ENCODE results near the gene SDCBP2. TPM values are rescaled to one million over a fixed set of nuclear protein-coding genes. Genes with fewer than 3 reads are reported as not detected.

SDCBP2 gene
- total and polyA plus RNA-seq, 2 experiments from 2014 or later: 4.2 to 5.5 TPM

DNA sequence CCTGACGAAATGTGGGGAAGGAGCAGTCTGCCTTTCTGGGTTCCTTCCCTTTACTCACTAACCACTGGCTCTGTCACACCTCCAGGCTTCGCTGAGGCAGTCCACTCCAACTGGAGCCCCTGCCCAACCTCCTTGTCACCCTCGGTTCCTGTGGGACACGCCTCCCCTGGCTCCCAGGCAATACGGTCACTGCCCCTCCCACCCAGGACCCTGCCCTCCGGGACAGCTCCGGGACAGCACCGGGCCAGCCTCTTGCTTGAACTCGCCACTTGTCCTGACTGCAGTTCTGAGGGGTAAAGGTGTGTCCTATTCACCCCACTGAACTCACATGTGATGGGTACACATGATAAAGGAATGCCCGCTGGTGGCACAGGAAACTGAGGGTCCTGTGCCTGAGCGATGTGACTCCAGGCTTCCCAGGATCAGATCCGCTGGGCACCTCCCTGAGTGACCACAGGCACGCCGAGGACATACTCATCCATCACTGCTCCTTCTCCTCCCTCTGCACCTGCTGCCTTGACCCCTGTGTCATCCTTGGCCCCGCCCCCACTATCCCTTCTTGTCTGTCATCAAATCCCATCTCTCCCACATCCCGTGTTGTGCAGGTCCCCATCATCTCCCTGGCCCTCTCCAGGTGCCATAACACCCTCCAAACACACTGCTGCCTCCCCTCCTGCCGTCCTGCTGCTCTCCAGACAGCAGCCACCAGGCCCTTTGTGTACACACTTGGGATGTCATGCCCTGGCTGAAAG is 7.9 kb downstream of the SDCBP2 start:
- Histone ChIP-seq H3K27ac (no peak overlapping the region), H3K4me3 (no peak overlapping the region), H2AFZ (no peak overlapping the region), H3F3A (ENCODE audit: insufficient read depth) (peaks cover 30% of the 10 kb centered on the region), H3K4me2 (ENCODE audit: unreplicated experiment) (no peak overlapping the region), H3K27me3 (replicated peaks; ENCODE audit: insufficient read depth) (no peaks in the 10 kb centered on the region), H3K9ac (no peak overlapping the region), H3K36me3 (ENCODE audit: low read depth) (no peaks in the 10 kb centered on the region), H3K9me3 (ENCODE audit: low read depth) (no peaks in the 10 kb centered on the region), H3K4me1 (ENCODE audit: insufficient read depth) (peaks cover 31% of the 10 kb centered on the region), H3K79me2 (ENCODE audit: insufficient read depth) (no peaks in the 10 kb centered on the region), H3K9me2 (ENCODE audit: insufficient read depth) (no peaks in the 10 kb centered on the region), H4K20me1 (ENCODE audit: insufficient read depth) (no peaks in the 10 kb centered on the region)
- no peak for TF ChIP-seq EZH2 (IDR thresholded peaks at IDR 0.05; ENCODE audit: insufficient read depth, poor library complexity, severe bottlenecking)
- no peak for TF ChIP-seq EZH2phosphoT487 (IDR thresholded peaks at IDR 0.05; ENCODE audit: insufficient read depth, low read depth)
- in situ Hi-C loops (cut with MboI): no loop called here
- 75 to 80% methylated on average over 17 of the region's 17 CpGs for WGBS, 2 experiments (ENCODE audit: low coverage in 1 of 2, low lambda C conversion rate in 2 of 2, missing lambda C conversion rate in 2 of 2)
- DNase-seq: no peak

DNA sequence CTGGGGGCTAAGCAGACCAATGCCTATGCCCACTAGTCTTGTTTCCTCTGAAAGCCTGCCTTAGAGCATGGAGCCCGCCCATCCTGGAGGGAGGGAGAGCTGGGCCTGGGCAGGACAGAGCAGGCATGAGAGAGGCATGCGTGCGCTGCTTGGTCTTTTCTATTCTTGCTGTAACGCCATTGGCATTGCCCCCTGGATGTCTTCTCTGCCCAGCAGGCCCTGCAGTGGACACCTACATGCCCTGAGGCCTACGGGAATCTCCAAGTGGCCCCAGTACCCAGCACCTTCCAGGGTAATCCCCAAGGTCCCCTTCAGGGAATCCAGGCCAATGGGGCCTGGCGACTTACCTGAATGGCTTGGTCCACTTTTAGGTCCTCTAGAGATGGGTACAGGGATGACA is 8.9 kb downstream of the SDCBP2 start:
- H3K4me1 ChIP-seq (ENCODE audit: insufficient read depth): peaks cover 30% of the 10 kb centered on the region
- H2AFZ ChIP-seq: no peak overlapping the region
- no peak overlapping the region for H3K4me3 ChIP-seq
- WGBS, 2 experiments (ENCODE audit: low coverage in 1 of 2, low lambda C conversion rate in 2 of 2, missing lambda C conversion rate in 2 of 2): 82 to 95% methylated on average over 5 to 6 of the region's 6 CpGs
- H3K9ac ChIP-seq: no peak overlapping the region
- no peaks in the 10 kb centered on the region for H3K27me3 ChIP-seq (replicated peaks; ENCODE audit: insufficient read depth)
- H3F3A ChIP-seq (ENCODE audit: insufficient read depth): peaks cover 28% of the 10 kb centered on the region
- H3K27ac ChIP-seq: no peak overlapping the region
- H3K4me2 ChIP-seq (ENCODE audit: unreplicated experiment): no peak overlapping the region
- in situ Hi-C loops (cut with MboI): no loop called here
- no peaks in the 10 kb centered on the region for H4K20me1 ChIP-seq (ENCODE audit: insufficient read depth)
- H3K9me3 ChIP-seq (ENCODE audit: low read depth): no peaks in the 10 kb centered on the region
- no peak for DNase-seq
- TF ChIP-seq EZH2phosphoT487 (IDR thresholded peaks at IDR 0.05; ENCODE audit: insufficient read depth, low read depth): no peak
- no peak for TF ChIP-seq EZH2 (IDR thresholded peaks at IDR 0.05; ENCODE audit: insufficient read depth, poor library complexity, severe bottlenecking)
- H3K9me2 ChIP-seq (ENCODE audit: insufficient read depth): no peaks in the 10 kb centered on the region
- no peaks in the 10 kb centered on the region for H3K79me2 ChIP-seq (ENCODE audit: insufficient read depth)
- H3K36me3 ChIP-seq (ENCODE audit: low read depth): no peaks in the 10 kb centered on the region

DNA sequence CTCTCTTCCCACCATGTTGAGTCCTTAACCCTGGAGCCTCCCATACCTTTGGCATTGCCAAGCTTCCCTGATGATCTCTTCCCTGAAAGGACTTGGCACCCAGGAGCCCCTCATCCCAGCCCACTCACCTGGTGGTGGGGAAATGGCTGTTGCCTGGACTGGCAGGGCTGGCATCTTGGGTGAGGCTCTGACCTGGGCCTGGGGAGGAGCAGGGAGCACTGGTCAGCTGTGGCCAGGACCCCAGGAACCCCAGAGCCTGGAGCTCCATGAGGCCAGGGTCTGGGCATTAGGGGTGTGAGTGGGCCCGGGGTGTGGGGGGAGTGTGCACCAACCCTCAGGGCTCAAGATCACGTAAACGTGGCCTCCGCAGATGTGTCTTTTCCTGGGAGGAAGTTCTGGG is 9.5 kb downstream of the SDCBP2 start:
- 95% methylated on average over 3 to 4 of the region's 4 CpGs for WGBS, 2 experiments (ENCODE audit: low coverage in 1 of 2, low lambda C conversion rate in 2 of 2, missing lambda C conversion rate in 2 of 2)
- DNase-seq: no peak
- no peak overlapping the region for H2AFZ ChIP-seq
- H3K9me3 ChIP-seq (ENCODE audit: low read depth): no peaks in the 10 kb centered on the region
- H3K4me1 ChIP-seq (ENCODE audit: insufficient read depth): peaks cover 26% of the 10 kb centered on the region
- H3K79me2 ChIP-seq (ENCODE audit: insufficient read depth): no peaks in the 10 kb centered on the region
- H3F3A ChIP-seq (ENCODE audit: insufficient read depth): peaks cover 23% of the 10 kb centered on the region
- no peaks in the 10 kb centered on the region for H4K20me1 ChIP-seq (ENCODE audit: insufficient read depth)
- H3K36me3 ChIP-seq (ENCODE audit: low read depth): no peaks in the 10 kb centered on the region
- TF ChIP-seq EZH2phosphoT487 (IDR thresholded peaks at IDR 0.05; ENCODE audit: insufficient read depth, low read depth) (no peak), EZH2 (IDR thresholded peaks at IDR 0.05; ENCODE audit: insufficient read depth, poor library complexity, severe bottlenecking) (no peak)
- H3K27ac ChIP-seq: no peak overlapping the region
- H3K4me3 ChIP-seq: no peak overlapping the region
- H3K9me2 ChIP-seq (ENCODE audit: insufficient read depth): no peaks in the 10 kb centered on the region
- no peak overlapping the region for H3K9ac ChIP-seq
- no peaks in the 10 kb centered on the region for H3K27me3 ChIP-seq (replicated peaks; ENCODE audit: insufficient read depth)
- in situ Hi-C loops (cut with MboI): loop anchor here (5.0 kb wide), 1 partner anchor 118 kb away; no protein-coding TSS in a partner anchor
- H3K4me2 ChIP-seq (ENCODE audit: unreplicated experiment): no peak overlapping the region

DNA sequence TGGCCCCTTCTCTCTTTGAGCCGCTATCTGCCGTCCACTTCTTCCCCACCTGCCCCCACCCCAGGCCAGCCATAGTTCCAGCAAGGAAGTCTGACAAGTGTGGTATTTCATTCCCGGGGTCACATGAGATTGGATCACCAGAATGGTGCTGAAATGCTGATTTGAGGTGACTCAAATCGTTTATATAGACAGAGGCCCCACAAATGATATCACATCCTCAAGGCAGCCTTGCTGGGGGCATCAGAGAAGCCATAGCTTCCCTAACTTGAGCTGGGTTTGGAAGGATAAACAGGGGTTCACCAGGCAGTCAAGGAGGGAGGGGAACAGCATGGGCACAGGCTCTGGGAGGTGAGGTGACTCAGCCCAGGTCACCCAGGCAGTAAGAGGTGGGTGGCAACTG is 9.9 kb downstream of the SDCBP2 start:
- H3K9me2 ChIP-seq (ENCODE audit: insufficient read depth): no peaks in the 10 kb centered on the region
- H3K9me3 ChIP-seq (ENCODE audit: low read depth): no peaks in the 10 kb centered on the region
- H4K20me1 ChIP-seq (ENCODE audit: insufficient read depth): no peaks in the 10 kb centered on the region
- no peaks in the 10 kb centered on the region for H3K79me2 ChIP-seq (ENCODE audit: insufficient read depth)
- no peak overlapping the region for H3K9ac ChIP-seq
- TF ChIP-seq EZH2 (IDR thresholded peaks at IDR 0.05; ENCODE audit: insufficient read depth, poor library complexity, severe bottlenecking) (no peak), EZH2phosphoT487 (IDR thresholded peaks at IDR 0.05; ENCODE audit: insufficient read depth, low read depth) (no peak)
- no peak overlapping the region for H2AFZ ChIP-seq
- H3K4me1 ChIP-seq (ENCODE audit: insufficient read depth): peaks cover 23% of the 10 kb centered on the region
- H3K4me3 ChIP-seq: no peak overlapping the region
- H3K4me2 ChIP-seq (ENCODE audit: unreplicated experiment): no peak overlapping the region
- peaks cover 19% of the 10 kb centered on the region for H3F3A ChIP-seq (ENCODE audit: insufficient read depth)
- H3K27ac ChIP-seq: no peak overlapping the region
- DNase-seq: no peak
- in situ Hi-C loops (cut with MboI): loop anchor here (5.0 kb wide), 1 partner anchor 118 kb away; no protein-coding TSS in a partner anchor
- H3K36me3 ChIP-seq (ENCODE audit: low read depth): no peaks in the 10 kb centered on the region
- H3K27me3 ChIP-seq (replicated peaks; ENCODE audit: insufficient read depth): no peaks in the 10 kb centered on the region
- 96% methylated on average over 4 of the region's 4 CpGs for WGBS, 2 experiments (ENCODE audit: low coverage in 1 of 2, low lambda C conversion rate in 2 of 2, missing lambda C conversion rate in 2 of 2)

Measured in GM23248 (cell line).